Stimulated activated CD4-positive, alpha-beta T cell treated with anti-CD3 and anti-CD28 coated beads, Interleukin-4, amount 100 ng/mL, for 48 hours (primary cell): ENCODE data around the gene FAM43B.

Source experiments
- DNase-seq, 2 donors: peaks; one replicate each; pipeline ENCODE4 v3.0.0-alpha.2; 2020; ENCODE audit warnings: low read depth in 2 of 2

Gene FAM43B

GRCh38 chr1:20590306-20590777 lies 38.0 kb downstream of the FAM43B start:
- DNase-seq, result no peak

- no peak for DNase-seq
Measured at GRCh38 chr1:20593756-20594155, 41.4 kb downstream of the FAM43B start.

GRCh38 chr1:20594746-20595145 lies 42.4 kb downstream of the FAM43B start:
- no peak for DNase-seq

- DNase-seq, result no peak
Measured at GRCh38 chr1:20596106-20596505, 43.7 kb downstream of the FAM43B start.

- no peak for DNase-seq
Measured at GRCh38 chr1:20597650-20598049, 45.3 kb downstream of the FAM43B start.

GRCh38 chr1:20600156-20600555 lies 47.8 kb downstream of the FAM43B start:
- DNase-seq, result no peak

GRCh38 chr1:20601129-20601825 lies 48.9 kb downstream of the FAM43B start:
- DNase-seq, result no peak

- no peak for DNase-seq
Measured at GRCh38 chr1:20602851-20603450, 50.6 kb downstream of the FAM43B start.

GRCh38 chr1:20603504-20604464 lies 51.4 kb downstream of the FAM43B start:
- DNase-seq, result no peak
